Mesenchymal stem cell (in vitro differentiated cells and primary cell): ENCODE data around the gene KITLG.

Experiments
- DNase-seq: peaks from one replicate; pipeline ENCODE4 v3.0.0-alpha.2; 2013
- H2AFZ ChIP-seq: one replicate; pipeline ENCODE4 v1.6.1; 2013; ENCODE audit warnings: low read depth, mild to moderate bottlenecking, control low read depth, inconsistent platforms, low read length, moderate library complexity
- H2AK5ac ChIP-seq: 2 replicates; pipeline ENCODE4 v1.6.1; 2013; ENCODE audit warnings: low read length, moderate library complexity, mild to moderate bottlenecking, inconsistent platforms; ENCODE audit not compliant: severe bottlenecking
- H2BK120ac ChIP-seq: one replicate; pipeline ENCODE4 v1.6.1; 2013; ENCODE audit warnings: low read depth, mild to moderate bottlenecking, inconsistent platforms, low read length, moderate library complexity
- H2BK12ac ChIP-seq, 2 experiments: one replicate each; pipeline ENCODE4 v1.6.1; 2013; ENCODE audit warnings: inconsistent platforms in 2 of 2, low read length in 2 of 2, mild to moderate bottlenecking in 2 of 2, moderate library complexity in 2 of 2, control low read depth in 1 of 2
- H2BK15ac ChIP-seq: one replicate; pipeline ENCODE4 v1.6.1; 2013; ENCODE audit warnings: mild to moderate bottlenecking, low read depth, inconsistent platforms; ENCODE audit not compliant: poor library complexity, severe bottlenecking
- H2BK5ac ChIP-seq: 2 replicates; pipeline ENCODE4 v1.6.1; 2013; ENCODE audit warnings: low read depth, mild to moderate bottlenecking, low read length, control low read depth, inconsistent platforms; ENCODE audit not compliant: poor library complexity, severe bottlenecking
- H3K14ac ChIP-seq, 2 experiments: one replicate each; pipeline ENCODE4 v1.6.1; 2013; ENCODE audit warnings: inconsistent platforms in 2 of 2, low read length in 2 of 2, control low read depth in 1 of 2, mild to moderate bottlenecking in 1 of 2, moderate library complexity in 1 of 2
- H3K18ac ChIP-seq, 2 experiments: one replicate each; pipeline ENCODE4 v1.6.1; 2013; ENCODE audit warnings: inconsistent platforms in 2 of 2, low read length in 2 of 2, control low read depth in 1 of 2, low read depth in 1 of 2, mild to moderate bottlenecking in 1 of 2
- H3K23ac ChIP-seq, 2 experiments: one replicate each; pipeline ENCODE4 v1.6.1; 2013; ENCODE audit warnings: inconsistent platforms in 2 of 2, low read length in 2 of 2, mild to moderate bottlenecking in 2 of 2, moderate library complexity in 2 of 2, control low read depth in 1 of 2
- H3K27ac ChIP-seq: 2 replicates; pipeline ENCODE4 v1.5.1; 2013; ENCODE audit warnings: mild to moderate bottlenecking, moderate library complexity, low read length, control low read depth, inconsistent platforms; ENCODE audit not compliant: poor library complexity, severe bottlenecking
- H3K27me3 ChIP-seq, 2 experiments: 2 replicates each; pipeline versions ENCODE4 v1.6.1 to v1.7.0; 2013; ENCODE audit warnings: low read length in 2 of 2, mild to moderate bottlenecking in 2 of 2, moderate library complexity in 2 of 2, control low read depth in 1 of 2, inconsistent platforms in 1 of 2; ENCODE audit not compliant: control insufficient read depth in 1 of 2, insufficient read depth in 1 of 2
- H3K36me3 ChIP-seq, 2 experiments: 2 replicates each; pipeline versions ENCODE4 v1.6.1 to v1.7.0; 2013; ENCODE audit warnings: low read length in 2 of 2, control low read depth in 1 of 2, inconsistent platforms in 1 of 2, low read depth in 1 of 2, mild to moderate bottlenecking in 1 of 2; ENCODE audit not compliant: insufficient read depth in 2 of 2, control insufficient read depth in 1 of 2
- H3K4ac ChIP-seq, 2 experiments: one replicate each; pipeline ENCODE4 v1.6.1; 2013; ENCODE audit warnings: inconsistent platforms in 2 of 2, low read length in 2 of 2, mild to moderate bottlenecking in 2 of 2, moderate library complexity in 2 of 2, control low read depth in 1 of 2, low read depth in 1 of 2
- H3K4me1 ChIP-seq: 2 replicates; pipeline ENCODE4 v1.6.1; 2013; ENCODE audit warnings: low read depth, low read length, control low read depth; ENCODE audit not compliant: control insufficient read depth, insufficient read depth
- H3K4me2 ChIP-seq: 2 replicates; pipeline ENCODE4 v1.6.1; 2013; ENCODE audit warnings: low read length, mild to moderate bottlenecking, inconsistent platforms; ENCODE audit not compliant: poor library complexity, severe bottlenecking
- H3K4me3 ChIP-seq, 2 experiments: 2 replicates each; pipeline versions ENCODE4 v1.5.1 to v1.7.0; 2013; ENCODE audit warnings: low read length in 2 of 2, mild to moderate bottlenecking in 2 of 2, control low read depth in 1 of 2, low read depth in 1 of 2; ENCODE audit not compliant: insufficient read depth in 1 of 2
- H3K79me1 ChIP-seq: replicated peaks from 2 replicates; pipeline ENCODE4 v1.6.1; 2013; ENCODE audit warnings: mild to moderate bottlenecking, control low read depth, low read length, inconsistent platforms; ENCODE audit not compliant: poor library complexity, severe bottlenecking
- H3K9ac ChIP-seq: 2 replicates; pipeline ENCODE4 v1.7.0; 2013; ENCODE audit warnings: mild to moderate bottlenecking, low read length, moderate library complexity
- H3K9me3 ChIP-seq: 2 replicates; pipeline ENCODE4 v1.7.0; 2013; ENCODE audit warnings: mild to moderate bottlenecking, low read length; ENCODE audit not compliant: control insufficient read depth
- H4K8ac ChIP-seq: one replicate; pipeline ENCODE4 v1.6.1; 2013; ENCODE audit warnings: inconsistent platforms, mild to moderate bottlenecking, low read length, moderate library complexity
- H4K91ac ChIP-seq: one replicate; pipeline ENCODE4 v1.6.1; 2013; ENCODE audit warnings: mild to moderate bottlenecking, low read length, inconsistent platforms
- WGBS: methylation state at CpG from one replicate; pipeline ENCODE4 v1.1.7; 2013; ENCODE audit warnings: mixed read lengths; 5-methylcytosine and 5-hydroxymethylcytosine counted together

Gene KITLG

DNA sequence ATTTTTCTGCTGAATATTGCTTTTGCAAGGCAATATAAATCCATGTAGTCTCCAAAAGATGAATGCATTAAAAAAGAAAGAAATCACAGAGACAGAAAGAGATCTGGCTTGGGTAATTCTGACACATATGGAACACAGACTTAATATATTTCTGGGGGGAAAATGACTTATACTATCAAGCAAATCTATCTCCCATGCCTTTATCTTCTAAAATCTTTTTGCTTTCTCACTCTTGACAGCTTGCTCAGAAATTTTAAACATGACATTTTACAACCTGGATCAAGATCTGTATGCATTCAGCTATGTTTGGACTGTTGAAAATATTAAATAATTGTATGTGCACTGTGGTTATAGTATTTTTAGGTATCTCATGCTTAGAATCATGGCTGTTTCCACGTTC, 73.0 kb downstream of the KITLG start:
- Histone ChIP-seq H3K79me1 (peaks cover 2% of the 10 kb centered on the region), H2BK12ac (no peak overlapping the region), H2AK5ac (no peak overlapping the region), H3K9me3 (no peaks in the 10 kb centered on the region), H2AFZ (no peak overlapping the region), H3K23ac (no peak overlapping the region), H2BK5ac (no peak overlapping the region), H4K8ac (no peak overlapping the region), H3K18ac (no peak overlapping the region), H3K27ac (no peak overlapping the region), H3K4me1 (no peaks in the 10 kb centered on the region), H3K4me3 (no peak overlapping the region), H3K14ac (no peak overlapping the region), H3K9ac (no peak overlapping the region), H2BK15ac (no peak overlapping the region), H3K4ac (no peak overlapping the region), H3K27me3 (no peaks in the 10 kb centered on the region), H3K4me2 (no peak overlapping the region), H4K91ac (no peak overlapping the region), H2BK120ac (no peak overlapping the region), H3K36me3 (peaks cover 0 to 39% of the 10 kb centered on the region in 2 experiments)
- no peak for DNase-seq
- 100% methylated on average over 1 of the region's 1 CpG for WGBS

- Histone ChIP-seq H3K14ac (no peak overlapping the region), H3K27ac (no peak overlapping the region), H3K18ac (no peak overlapping the region), H3K27me3 (no peaks in the 10 kb centered on the region), H4K91ac (no peak overlapping the region), H3K9ac (no peak overlapping the region), H3K4me2 (no peak overlapping the region), H3K4me1 (no peaks in the 10 kb centered on the region), H3K23ac (no peak overlapping the region), H2BK120ac (no peak overlapping the region), H3K9me3 (no peaks in the 10 kb centered on the region), H4K8ac (no peak overlapping the region), H3K4ac (no peak overlapping the region), H2AFZ (no peak overlapping the region), H3K79me1 (peaks cover 1% of the 10 kb centered on the region), H2AK5ac (no peak overlapping the region), H2BK12ac (no peak overlapping the region), H2BK5ac (no peak overlapping the region), H2BK15ac (no peak overlapping the region), H3K36me3 (peaks cover 0 to 39% of the 10 kb centered on the region in 2 experiments), H3K4me3 (no peak overlapping the region)
- WGBS = 93% methylated on average over 2 of the region's 2 CpGs
- DNase-seq = no peak
These were observed 74.6 kb downstream of the KITLG start for GRCh38 chr12:88505696-88506095.

DNA sequence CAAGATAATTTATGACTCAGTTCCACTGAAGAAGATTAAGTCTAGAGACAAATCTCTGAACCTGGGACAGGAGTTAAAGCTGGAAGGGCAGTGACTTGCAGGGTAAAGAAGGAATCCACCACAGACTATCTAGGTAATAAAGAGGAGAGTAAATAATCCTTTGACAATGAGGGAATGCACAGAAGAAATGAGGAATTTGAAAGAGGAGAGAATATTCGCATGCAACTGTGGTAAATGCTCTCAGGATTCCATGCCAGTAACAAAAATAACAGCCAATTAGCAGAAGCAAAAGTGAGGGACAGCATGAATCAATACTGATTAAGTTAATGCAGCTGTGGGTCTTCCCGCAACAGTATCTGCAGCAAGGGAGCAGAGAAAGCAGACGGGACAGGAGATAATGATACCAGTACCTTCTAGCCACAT, 77.0 kb downstream of the KITLG start:
- 95% methylated on average over 3 of the region's 3 CpGs for WGBS
- no peak overlapping the region for H3K23ac ChIP-seq
- H2BK120ac ChIP-seq = no peak overlapping the region
- H2BK12ac ChIP-seq = no peak overlapping the region
- H3K4me1 ChIP-seq = no peaks in the 10 kb centered on the region
- no peak overlapping the region for H3K4ac ChIP-seq
- H3K27me3 ChIP-seq = no peaks in the 10 kb centered on the region
- H4K8ac ChIP-seq = no peak overlapping the region
- no peaks in the 10 kb centered on the region for H3K9me3 ChIP-seq
- peak overlapping the region; percentile 77 for H3K9ac ChIP-seq
- no peak overlapping the region for H3K14ac ChIP-seq
- H2AFZ ChIP-seq = no peak overlapping the region
- peak overlapping the region in 1 of 2 experiments; percentile 39 for H3K4me3 ChIP-seq
- DNase-seq = no peak
- H3K27ac ChIP-seq = no peak overlapping the region
- no peak overlapping the region for H2AK5ac ChIP-seq
- no peak overlapping the region for H3K4me2 ChIP-seq
- peaks cover 2% of the 10 kb centered on the region for H3K79me1 ChIP-seq
- no peak overlapping the region for H2BK15ac ChIP-seq
- H3K18ac ChIP-seq = no peak overlapping the region
- H4K91ac ChIP-seq = no peak overlapping the region
- peaks cover 0 to 45% of the 10 kb centered on the region in 2 experiments for H3K36me3 ChIP-seq
- H2BK5ac ChIP-seq = no peak overlapping the region

DNA sequence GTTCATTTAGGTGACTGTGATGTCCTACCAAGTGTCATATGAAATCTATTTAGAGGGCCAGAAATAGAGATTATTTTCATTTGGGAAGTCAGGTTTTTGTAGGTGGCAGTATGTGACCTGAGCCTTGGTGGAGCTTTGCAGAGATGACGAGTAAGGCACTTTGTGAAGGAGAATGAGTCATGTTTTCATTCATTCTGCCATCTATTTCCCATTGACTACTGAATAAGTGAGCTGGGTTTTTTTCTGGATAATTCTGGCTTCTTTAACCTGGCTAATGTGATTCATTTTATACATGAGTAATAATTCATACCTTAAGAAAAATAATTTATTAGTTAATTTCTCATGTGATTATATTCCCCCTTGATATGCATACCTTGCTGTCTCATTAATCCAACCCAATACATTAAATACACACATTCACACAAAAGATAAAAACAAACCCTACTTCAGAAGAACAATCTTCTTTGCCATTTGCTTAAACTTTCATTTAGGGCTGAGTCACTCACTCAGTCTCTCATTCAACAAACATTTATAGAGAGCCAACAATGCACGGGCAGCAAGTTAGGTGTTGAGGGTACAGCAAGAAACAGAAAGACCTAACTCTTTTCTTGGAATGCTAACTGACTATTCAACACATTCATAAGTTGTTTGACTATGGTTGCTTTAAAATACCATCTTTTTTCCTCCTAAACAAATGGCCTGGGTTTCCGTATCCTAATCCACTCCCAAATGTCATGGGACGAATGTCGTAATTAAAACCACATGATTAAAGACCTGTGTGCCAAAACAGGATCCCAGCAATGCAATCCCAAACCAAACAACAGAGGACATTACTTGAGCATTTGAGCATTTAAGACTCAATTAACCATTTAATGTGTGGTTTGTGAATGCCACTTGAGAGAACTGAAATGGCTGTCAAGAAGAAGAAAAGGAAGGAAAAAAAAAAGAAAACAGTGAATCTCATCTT, 78.0 kb downstream of the KITLG start:
- Histone ChIP-seq H4K91ac (no peak overlapping the region), H3K4ac (no peak overlapping the region), H2AFZ (no peak overlapping the region), H3K27ac (no peak overlapping the region), H3K4me1 (no peaks in the 10 kb centered on the region), H3K79me1 (peaks cover 3% of the 10 kb centered on the region), H3K4me2 (no peak overlapping the region), H2BK12ac (no peak overlapping the region), H2BK15ac (no peak overlapping the region), H2BK120ac (no peak overlapping the region), H3K14ac (no peak overlapping the region), H3K4me3 (peak overlapping the region in 1 of 2 experiments; percentile 39), H3K27me3 (no peaks in the 10 kb centered on the region), H3K9me3 (no peaks in the 10 kb centered on the region), H3K36me3 (peaks cover 0 to 41% of the 10 kb centered on the region in 2 experiments), H3K23ac (no peak overlapping the region), H2BK5ac (no peak overlapping the region), H3K9ac (peak overlapping the region; percentile 77), H3K18ac (no peak overlapping the region), H2AK5ac (no peak overlapping the region), H4K8ac (no peak overlapping the region)
- WGBS = 55% methylated on average over 5 of the region's 5 CpGs
- peak; percentile 32 for DNase-seq
